HEK293T (cell line): ENCODE results near the gene KIRREL2.

Experiments
- CTCF ChIA-PET: fragments of 350-600 bp; formaldehyde crosslinking; extraction: SDS; loops from one replicate; lab custom pipeline; 2021; ENCODE audit warnings: antibody characterized with exemption, inconsistent platforms; lab: Yijun Ruan, JAX
- POLR2A ChIA-PET: fragments of 350-600 bp; formaldehyde crosslinking; extraction: SDS; loops from one replicate; lab custom pipeline; 2020; ENCODE audit warnings: antibody characterized with exemption, inconsistent platforms; lab: Yijun Ruan, JAX
- DNase-seq: peaks from one replicate; pipeline ENCODE4 v3.0.0; 2012; ENCODE audit warnings: mixed read lengths; ENCODE audit errors: extremely low spot score
- ARNT ChIP-seq: fragments of 450-650 bp; IDR thresholded peaks from 2 replicates; pipeline ENCODE4 v1.6.1; 2017; ENCODE audit warnings: mild to moderate bottlenecking
- BHLHE40 ChIP-seq: fragments of 450-650 bp; IDR thresholded peaks from 2 replicates; pipeline ENCODE4 v1.6.1; 2016; ENCODE audit warnings: mild to moderate bottlenecking, moderate library complexity, borderline replicate concordance
- CTBP1 ChIP-seq: fragments of 450-650 bp; IDR thresholded peaks from 2 replicates; pipeline ENCODE4 v1.6.1; 2016; ENCODE audit warnings: borderline replicate concordance
- ELF4 ChIP-seq: fragments of 450-650 bp; IDR thresholded peaks from 2 replicates; pipeline ENCODE4 v1.6.1; 2017; ENCODE audit warnings: antibody characterized with exemption
- FOXA1 ChIP-seq: fragments of 450-650 bp; IDR thresholded peaks from 2 replicates; pipeline ENCODE4 v1.6.1; 2016; ENCODE audit warnings: mild to moderate bottlenecking
- FOXK2 ChIP-seq: fragments of 450-650 bp; IDR thresholded peaks from 2 replicates; pipeline ENCODE4 v1.6.1; 2016; ENCODE audit warnings: mild to moderate bottlenecking
- FOXM1 ChIP-seq: fragments of 450-650 bp; IDR thresholded peaks from 2 replicates; pipeline ENCODE4 v1.6.1; 2017; ENCODE audit warnings: mild to moderate bottlenecking, borderline replicate concordance
- HDGF ChIP-seq: fragments of 450-650 bp; IDR thresholded peaks from 2 replicates; pipeline ENCODE4 v1.6.1; 2017; ENCODE audit warnings: antibody characterized with exemption, borderline replicate concordance
- L3MBTL2 ChIP-seq: fragments of 450-650 bp; conservative IDR thresholded peaks from 2 replicates; pipeline ENCODE4 v1.6.1; 2016; ENCODE audit warnings: mild to moderate bottlenecking
- LEF1 ChIP-seq: fragments of 450-650 bp; IDR thresholded peaks from 2 replicates; pipeline ENCODE4 v1.6.1; 2017; ENCODE audit warnings: mild to moderate bottlenecking, borderline replicate concordance
- NFRKB ChIP-seq: fragments of 450-650 bp; IDR thresholded peaks from 2 replicates; pipeline ENCODE4 v1.6.1; 2016; ENCODE audit warnings: mild to moderate bottlenecking, moderate library complexity
- SP1 ChIP-seq: fragments of 450-650 bp; IDR thresholded peaks from 2 replicates; pipeline ENCODE4 v1.6.1; 2017
- SUZ12 ChIP-seq: fragments of 450-650 bp; IDR thresholded peaks from 2 replicates; pipeline ENCODE4 v1.6.1; 2016; ENCODE audit warnings: mild to moderate bottlenecking
- TARDBP ChIP-seq: fragments of 450-650 bp; IDR thresholded peaks from 2 replicates; pipeline ENCODE4 v1.6.1; 2016
- ZNF384 ChIP-seq: fragments of 450-650 bp; IDR thresholded peaks from 2 replicates; pipeline ENCODE4 v1.6.1; 2016
- TF ChIP-seq, protein P1 (sequence below): fragments of 450-650 bp; IDR thresholded peaks from 2 replicates; pipeline ENCODE4 v1.6.1; 2016

Gene KIRREL2

DNA sequence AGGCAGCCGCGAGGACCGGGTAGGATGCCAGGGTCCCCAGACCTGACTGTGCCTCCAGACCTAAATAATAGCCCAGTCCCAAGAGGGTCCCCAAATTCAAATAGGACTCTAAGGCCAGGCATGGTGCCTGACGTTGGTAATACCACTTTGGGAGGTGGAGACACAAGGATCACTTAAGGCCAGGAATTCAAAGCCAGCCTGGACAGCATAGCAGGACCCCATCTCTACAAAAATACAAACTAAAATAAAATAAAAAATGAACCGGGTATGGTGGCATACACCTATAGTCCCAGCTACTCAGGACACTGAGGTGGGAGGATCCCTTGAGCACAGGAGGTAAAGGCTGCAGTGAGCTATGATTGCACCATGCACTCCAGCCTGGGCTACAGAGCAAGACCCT lies 6.3 kb downstream of the KIRREL2 start:
- TF ChIP-seq SP1 (no peak), TARDBP (no peak), ARNT (no peak), HDGF (no peak), ZNF384 (no peak), SUZ12 (no peak), FOXA1 (no peak), FOXK2 (no peak), BHLHE40 (no peak), LEF1 (no peak), CTBP1 (no peak)
- TF ChIP-seq, protein P1, sequence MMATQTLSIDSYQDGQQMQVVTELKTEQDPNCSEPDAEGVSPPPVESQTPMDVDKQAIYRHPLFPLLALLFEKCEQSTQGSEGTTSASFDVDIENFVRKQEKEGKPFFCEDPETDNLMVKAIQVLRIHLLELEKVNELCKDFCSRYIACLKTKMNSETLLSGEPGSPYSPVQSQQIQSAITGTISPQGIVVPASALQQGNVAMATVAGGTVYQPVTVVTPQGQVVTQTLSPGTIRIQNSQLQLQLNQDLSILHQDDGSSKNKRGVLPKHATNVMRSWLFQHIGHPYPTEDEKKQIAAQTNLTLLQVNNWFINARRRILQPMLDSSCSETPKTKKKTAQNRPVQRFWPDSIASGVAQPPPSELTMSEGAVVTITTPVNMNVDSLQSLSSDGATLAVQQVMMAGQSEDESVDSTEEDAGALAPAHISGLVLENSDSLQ = no peak
- ChIA-PET POLR2A (no interaction called here), CTCF (no interaction called here)
- DNase-seq = no peak

DNA sequence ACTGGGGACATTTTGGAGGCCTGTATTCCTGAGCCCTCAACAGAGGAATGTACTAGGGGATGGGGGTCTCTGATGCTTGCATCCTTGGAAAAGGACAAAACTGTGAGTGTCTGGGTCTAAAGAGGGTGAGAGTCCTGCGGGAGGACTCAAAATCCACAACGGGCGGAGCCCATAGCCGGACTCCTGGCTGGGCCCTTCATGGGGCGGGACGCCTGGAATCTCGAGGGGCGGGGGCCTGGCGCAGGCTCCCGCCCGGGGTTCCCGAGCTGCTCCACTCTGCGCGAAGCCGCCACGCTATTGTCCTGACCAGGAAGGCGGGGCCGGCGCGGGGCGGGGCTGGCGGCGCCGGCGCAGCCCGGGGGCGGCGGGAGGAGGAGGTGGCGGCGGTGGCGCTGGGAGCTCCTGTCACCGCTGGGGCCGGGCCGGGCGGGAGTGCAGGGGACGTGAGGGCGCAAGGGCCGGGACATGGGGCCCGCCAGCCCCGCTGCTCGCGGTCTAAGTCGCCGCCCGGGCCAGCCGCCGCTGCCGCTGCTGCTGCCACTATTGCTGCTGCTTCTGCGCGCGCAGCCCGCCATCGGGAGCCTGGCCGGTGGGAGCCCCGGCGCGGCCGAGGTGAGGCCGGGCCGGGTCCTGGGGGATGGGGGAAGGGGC lies 11.6 kb downstream of the KIRREL2 start, which contains the start of gene APLP1:
Gene APLP1, plus strand, starts transcription at position 403 of the 651 bp plus-strand sequence. Its CDS starts 63 bp downstream, at position 466.
- peak; percentile 59 for DNase-seq
- no peak for TF ChIP-seq L3MBTL2
- TF ChIP-seq LEF1 = no peak
- TF ChIP-seq ZNF384 = no peak
- no peak for TF ChIP-seq ELF4
- TF ChIP-seq NFRKB = no peak
- no peak for TF ChIP-seq FOXA1
- TF ChIP-seq CTBP1 = no peak
- TF ChIP-seq FOXM1 = no peak
- no peak for TF ChIP-seq SP1
- no peak for TF ChIP-seq SUZ12
- no peak for TF ChIP-seq BHLHE40
- TF ChIP-seq HDGF = no peak
- TF ChIP-seq, protein P1 = no peak
- TF ChIP-seq TARDBP = no peak
- TF ChIP-seq ARNT = no peak
- TF ChIP-seq FOXK2 = no peak
- ChIA-PET POLR2A (interaction anchor here (0.8 to 2.7 kb wide), 3 partner anchors 120 to 220 kb away, joined by 3 to 10 read pairs (median 8); partner anchors contain the start of genes COX6B1 and LIN37), CTCF (no interaction called here)

DNA sequence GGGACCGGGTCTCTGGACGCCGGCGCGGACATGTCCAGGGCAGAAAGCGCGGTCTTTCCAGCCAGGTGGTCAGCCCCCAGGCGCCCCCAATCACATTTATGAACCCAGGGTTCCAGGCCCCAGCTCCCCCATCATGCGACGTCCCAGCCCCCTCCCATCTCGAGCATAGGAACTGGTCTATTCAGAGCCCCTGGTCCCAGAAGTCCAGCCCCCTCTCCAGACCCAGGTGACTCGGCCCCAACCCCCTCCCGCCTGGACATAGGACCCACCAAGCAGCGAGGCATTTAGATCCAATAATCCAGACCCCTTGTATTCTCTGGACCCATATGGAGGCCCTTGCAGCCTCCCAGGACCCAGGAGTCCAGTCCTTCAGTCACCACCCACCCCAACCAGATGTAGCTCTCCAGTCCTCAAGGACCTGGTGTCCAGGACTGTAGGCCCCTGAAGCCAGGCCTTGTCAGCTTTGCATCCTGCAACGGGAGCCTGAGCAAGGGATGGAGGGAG lies 12.2 kb downstream of the KIRREL2 start:
- CTCF ChIA-PET = no interaction called here
- POLR2A ChIA-PET = interaction anchor here (1.1 to 2.7 kb wide), 3 partner anchors 62 to 221 kb away, joined by 6 to 10 read pairs (median 8); partner anchors contain the start of genes COX6B1 and LIN37
- no peak for TF ChIP-seq FOXK2
- no peak for TF ChIP-seq SUZ12
- no peak for TF ChIP-seq NFRKB
- no peak for TF ChIP-seq ARNT
- TF ChIP-seq CTBP1 = no peak
- TF ChIP-seq LEF1 = no peak
- TF ChIP-seq BHLHE40 = no peak
- TF ChIP-seq FOXA1 = no peak
- no peak for TF ChIP-seq FOXM1
- no peak for TF ChIP-seq ZNF384
- TF ChIP-seq, protein P1 = no peak
- TF ChIP-seq HDGF = no peak
- no peak for TF ChIP-seq ELF4
- TF ChIP-seq L3MBTL2 = no peak
- TF ChIP-seq TARDBP = no peak
- TF ChIP-seq SP1 = no peak
- DNase-seq = no peak

DNA sequence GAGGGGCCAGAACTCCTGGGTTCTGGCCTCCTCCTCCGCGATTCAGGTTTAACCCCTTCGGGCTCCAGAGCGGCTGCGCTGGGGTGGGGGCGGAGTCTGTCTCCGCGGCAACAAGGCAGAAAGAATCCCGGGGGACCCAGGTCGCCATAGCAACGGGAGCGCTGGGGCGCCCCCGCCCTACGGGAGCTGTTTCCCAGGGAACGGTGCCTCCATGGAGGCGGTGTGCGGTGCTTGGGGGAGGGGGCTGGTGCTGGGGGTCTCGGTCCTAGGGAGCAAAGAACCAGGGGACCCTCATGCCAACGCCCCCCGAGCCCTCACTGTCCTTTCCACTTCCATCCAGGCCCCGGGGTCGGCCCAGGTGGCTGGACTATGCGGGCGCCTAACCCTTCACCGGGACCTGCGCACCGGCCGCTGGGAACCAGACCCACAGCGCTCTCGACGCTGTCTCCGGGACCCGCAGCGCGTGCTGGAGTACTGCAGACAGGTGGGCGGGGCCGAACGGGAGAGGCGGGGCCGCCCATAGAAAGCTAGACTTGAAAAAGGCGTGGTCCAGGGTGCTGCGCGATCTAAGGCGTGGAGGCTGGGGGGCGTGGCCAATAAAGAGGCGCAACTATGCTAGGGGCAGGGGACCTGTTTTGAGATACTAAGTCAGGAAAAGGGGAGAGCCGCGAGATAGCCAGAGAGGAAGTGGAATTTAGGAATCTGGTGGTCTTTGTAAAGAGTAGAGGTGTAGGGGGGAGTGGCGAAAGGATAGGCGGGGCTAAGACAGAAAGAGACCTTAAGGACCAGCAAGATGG lies 12.8 kb downstream of the KIRREL2 start:
- TF ChIP-seq ZNF384 (no peak), L3MBTL2 (peak; percentile 94), ELF4 (no peak), FOXK2 (no peak), FOXA1 (no peak), NFRKB (no peak), FOXM1 (no peak), LEF1 (no peak)
- TF ChIP-seq, protein P1 = no peak
- peak; percentile 90 for DNase-seq
- ChIA-PET POLR2A (interaction anchor here (0.6 to 2.7 kb wide), 6 partner anchors 31 to 222 kb away, joined by 3 to 10 read pairs (median 4); partner anchors contain the start of genes COX6B1, LIN37, NFKBID and PSENEN), CTCF (interaction anchor here (0.6 to 1.6 kb wide), 2 partner anchors 62 to 257 kb away, joined by 4 to 5 read pairs; no protein-coding TSS in a partner anchor)

DNA sequence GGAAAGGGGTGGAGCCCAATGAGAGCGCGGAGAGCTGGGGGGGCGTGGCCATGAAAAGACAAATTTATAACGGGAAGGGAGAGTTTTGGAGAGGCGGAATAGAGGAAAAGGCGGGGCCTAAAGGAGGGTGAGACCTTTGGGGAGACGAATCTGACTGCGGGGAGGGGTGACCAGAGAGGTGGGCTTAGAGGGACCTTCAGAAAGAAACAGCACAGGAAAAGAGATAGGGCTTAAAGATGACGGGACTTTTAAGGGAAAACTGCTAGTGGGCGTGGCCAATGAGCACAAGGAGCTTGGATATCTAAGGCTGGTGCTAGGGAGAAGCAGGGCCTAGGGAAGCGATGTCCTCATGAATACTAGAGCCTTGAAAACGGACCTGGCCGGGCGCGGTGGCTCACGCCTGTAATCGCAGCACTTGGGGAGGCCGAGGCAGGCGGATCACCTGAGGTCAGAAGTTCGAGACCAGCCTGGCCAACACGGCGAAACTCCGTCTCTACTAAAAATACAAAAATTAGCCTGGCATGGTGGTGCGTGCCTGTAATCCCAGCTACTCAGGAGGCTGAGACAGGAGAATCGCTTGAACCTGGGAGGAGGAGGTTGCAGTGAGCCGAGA lies 13.5 kb downstream of the KIRREL2 start:
- POLR2A ChIA-PET = interaction anchor here (0.6 to 2.7 kb wide), 6 partner anchors 30 to 222 kb away, joined by 3 to 10 read pairs (median 4); partner anchors contain the start of genes COX6B1, LIN37, NFKBID and PSENEN

More for the DNA sequence above, 13.5 kb downstream of the KIRREL2 start:
- CTCF ChIA-PET = interaction anchor here (0.6 to 1.6 kb wide), 2 partner anchors 61 to 256 kb away, joined by 4 to 5 read pairs; no protein-coding TSS in a partner anchor
- DNase-seq = peak; percentile 79
